ENCODE data around the gene KHK.
"Not testable (repeated sequence)": the region's sequence is repeated elsewhere in the genome, so short reads cannot be mapped to it uniquely, and the experiment has no call there.

Gene KHK

DNA sequence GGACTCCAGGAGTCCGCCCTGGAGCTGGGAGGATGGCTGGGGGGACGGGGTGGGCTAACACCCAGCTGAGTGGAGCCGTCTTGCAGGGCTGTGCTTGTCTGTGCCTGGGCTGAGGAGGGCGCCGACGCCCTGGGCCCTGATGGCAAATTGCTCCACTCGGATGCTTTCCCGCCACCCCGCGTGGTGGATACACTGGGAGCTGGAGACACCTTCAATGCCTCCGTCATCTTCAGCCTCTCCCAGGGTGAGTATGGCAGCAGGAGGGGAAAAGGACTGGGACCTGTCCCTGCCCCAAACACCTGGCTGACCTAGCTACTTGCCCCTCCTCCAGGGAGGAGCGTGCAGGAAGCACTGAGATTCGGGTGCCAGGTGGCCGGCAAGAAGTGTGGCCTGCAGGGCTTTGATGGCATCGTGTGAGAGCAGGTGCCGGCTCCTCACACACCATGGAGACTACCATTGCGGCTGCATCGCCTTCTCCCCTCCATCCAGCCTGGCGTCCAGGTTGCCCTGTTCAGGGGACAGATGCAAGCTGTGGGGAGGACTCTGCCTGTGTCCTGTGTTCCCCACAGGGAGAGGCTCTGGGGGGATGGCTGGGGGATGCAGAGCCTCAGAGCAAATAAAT, 12.9 kb downstream of the KHK start:
- DNase-seq = no peak

DNA sequence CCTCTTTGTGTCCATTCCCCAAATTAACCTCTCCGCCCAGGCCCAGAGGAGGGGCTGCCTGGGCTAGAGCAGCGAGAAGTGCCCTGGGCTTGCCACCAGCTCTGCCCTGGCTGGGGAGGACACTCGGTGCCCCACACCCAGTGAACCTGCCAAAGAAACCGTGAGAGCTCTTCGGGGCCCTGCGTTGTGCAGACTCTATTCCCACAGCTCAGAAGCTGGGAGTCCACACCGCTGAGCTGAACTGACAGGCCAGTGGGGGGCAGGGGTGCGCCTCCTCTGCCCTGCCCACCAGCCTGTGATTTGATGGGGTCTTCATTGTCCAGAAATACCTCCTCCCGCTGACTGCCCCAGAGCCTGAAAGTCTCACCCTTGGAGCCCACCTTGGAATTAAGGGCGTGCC, 13.5 kb downstream of the KHK start:
- DNase-seq = no peak

DNA sequence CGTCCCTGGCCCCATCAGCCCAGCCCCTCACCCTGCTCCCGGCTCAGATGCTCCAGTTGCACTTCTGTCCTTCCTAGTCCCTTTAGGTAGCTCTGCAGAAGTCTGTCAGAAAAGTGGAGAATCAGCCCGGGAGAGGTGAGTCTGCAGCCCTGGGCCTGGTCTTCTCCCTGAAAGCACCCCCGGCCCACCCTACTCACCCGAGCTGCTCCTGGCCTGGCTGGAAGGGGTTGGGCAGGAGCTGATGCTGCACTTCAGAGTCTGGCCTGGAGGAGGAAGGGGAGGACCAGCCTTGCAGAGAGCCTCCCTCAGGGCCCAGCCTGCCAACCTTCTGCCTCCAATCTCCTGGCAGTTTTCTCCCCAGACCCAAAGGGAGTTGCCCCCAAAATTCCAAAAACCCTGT, 15.8 kb downstream of the KHK start:
- DNase-seq = no peak

DNA sequence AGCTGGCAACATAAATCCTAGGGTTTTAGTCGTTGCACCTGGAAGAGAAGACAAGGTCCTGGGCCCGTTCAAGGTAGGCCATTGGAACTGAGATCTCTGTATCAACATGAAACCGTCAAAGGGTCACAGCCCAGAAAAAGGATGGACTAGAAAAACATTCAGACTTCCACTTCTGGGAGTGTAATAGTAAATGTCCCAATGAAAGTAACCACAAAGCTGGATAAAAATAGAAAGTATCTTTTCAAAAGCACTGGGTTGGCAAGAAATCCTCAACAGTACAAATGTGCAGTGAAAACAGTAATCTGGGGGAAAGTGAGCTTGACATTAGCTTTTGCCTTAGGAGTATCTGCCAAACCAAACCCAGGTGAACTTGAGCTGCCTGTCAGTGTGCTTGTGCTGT, 19.4 kb downstream of the KHK start:
- no peak for DNase-seq

DNA sequence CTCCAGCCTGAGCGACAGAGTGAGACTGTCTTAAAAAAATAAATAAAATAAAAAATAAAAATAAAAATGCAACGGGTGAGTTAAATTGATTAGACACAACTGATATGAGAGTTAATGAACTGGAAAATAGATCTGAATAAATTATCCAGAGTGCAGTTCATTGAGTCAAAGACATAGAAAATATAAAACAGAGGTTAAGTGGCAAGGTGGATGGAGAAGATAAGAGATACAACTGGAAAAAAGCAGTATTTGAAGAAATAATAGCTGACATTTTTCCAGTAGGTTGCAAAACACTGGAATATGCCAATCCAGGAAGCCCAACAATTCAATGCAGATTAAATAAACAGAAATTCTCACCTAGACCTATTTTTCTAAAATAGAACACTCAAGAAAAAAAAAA, 21.6 kb downstream of the KHK start:
- no peak for DNase-seq

DNA sequence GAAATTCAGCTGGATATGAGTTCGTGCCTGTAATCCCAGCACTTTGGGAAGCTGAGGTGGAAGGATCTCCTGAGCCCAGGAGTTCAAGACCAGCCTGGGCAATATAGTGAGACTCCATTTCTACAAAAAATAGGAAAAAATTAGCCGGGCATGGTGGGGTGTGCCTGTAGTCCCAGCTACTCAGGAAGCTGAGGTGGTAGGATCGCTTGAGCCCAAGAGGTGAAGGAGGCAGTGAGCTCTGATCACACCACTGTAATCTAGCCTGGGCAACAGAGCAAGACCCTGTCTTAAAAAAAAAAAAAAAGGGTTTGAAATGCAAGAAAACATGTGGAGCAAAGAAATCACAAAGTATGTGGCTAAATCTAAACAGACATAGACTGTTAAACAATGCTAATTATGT, 22.5 kb downstream of the KHK start:
- no peak for DNase-seq

DNA sequence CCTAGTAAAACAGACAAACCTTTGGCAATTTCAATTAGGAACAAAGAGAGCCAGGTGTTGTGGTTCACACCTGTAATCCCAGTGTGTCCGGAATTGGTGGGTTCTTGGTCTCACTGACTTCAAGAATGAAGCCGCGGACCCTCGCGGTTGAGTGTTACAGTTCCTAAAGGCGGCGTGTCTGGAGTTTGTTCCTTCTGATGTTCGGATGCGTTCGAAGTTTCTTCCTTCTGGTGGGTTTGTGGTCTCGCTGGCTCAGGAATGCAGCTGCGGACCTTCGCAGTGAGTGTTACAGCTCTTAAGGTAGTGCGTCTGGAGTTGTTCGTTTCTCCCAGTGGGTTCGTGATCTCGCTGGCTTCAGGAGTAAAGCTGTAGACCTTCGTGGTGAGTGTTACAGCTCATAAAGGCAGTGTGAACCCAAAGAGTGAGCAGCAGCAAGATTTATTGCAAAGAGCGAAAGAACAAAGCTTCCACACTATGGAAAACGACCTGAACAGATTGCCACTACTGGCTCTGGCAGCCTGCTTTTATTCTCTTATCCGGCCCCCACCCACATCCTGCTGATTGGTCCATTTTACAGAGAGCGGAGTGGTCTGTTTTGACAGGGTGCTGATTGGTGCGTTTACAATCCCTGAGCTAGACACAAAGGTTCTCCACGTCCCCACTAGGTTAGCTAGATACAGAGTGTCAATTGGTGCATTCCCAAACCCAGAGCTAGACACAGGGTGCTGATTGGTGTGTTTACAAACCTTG, 24.2 kb downstream of the KHK start:
- DNase-seq = not testable (repeated sequence)

DNA sequence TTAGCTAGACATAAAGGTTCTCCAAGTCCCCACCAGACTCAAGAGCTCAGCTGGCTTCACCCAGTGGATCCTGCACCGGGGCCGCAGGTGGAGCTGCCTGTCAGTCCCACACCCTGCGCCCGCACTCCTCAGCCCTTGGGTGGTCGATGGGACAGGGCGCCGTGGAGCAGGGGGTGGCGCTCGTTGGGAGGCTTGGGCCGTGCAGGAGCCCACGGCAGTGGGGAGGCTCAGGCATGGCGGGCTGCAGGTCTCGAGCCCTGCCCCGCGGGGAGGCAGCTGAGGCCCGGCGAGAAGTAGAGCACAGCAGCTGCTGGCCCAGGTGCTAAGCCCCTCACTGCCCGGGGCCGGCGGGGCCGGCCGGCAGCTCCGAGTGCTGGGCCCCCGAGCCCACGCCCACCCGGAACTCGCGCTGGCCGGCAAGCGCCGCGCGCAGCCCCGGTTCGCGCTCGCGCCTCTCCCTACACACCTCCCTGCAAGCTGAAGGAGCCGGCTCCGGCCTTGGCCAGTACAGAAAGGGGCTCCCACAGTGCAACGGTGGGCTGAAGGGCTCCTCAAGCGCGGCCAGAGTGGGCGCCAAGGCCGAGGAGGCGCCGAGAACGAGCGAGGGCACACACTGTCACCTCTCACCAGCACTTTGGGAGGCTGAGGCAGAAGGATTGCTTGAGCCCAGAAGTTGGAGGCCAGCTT, 25.0 kb downstream of the KHK start:
- DNase-seq = not testable (repeated sequence)

DNA sequence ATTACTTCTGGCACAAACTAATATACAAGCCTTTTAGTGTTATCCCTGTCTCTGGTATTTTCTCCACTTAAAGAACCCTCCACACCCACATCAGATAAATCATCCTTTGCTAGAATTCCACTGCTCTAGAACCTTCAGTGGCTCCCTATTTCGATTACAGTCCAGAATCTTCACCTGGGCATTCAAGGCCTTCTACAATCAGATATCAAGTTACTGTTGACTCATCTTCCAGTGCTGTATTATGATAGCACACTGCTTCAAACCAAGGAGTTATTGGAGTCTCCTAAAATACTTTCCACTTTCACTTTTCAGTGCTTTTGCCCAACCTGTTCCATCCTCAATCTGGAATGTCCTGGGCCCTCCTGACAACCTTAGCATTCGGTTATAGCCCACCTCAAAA, 28.9 kb downstream of the KHK start:
- no peak for DNase-seq

DNA sequence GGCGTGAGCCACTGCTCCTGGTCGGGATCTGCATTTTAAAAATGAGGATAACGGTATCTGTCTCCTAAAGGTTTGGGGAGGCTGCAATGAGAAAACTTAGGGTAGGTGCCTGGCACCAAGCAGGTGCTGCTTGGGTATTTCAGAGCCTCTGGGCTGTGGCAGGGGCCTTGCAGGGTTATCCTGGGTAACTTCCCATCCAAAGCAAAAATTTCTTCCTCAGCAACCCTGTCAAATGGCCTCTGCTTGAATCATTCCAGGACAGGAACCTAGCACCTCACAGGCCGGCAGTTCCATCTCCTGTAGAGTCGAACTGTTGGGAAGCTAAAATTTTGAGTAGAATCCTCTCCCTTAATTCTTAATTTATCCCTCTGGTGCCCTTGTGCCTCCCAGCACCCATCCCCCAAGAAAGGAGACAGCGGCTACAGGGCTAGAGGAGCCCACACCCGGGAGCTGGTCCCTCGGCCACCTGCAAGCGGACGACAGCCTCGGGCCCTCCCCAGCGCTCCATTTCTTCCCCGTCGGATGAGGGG, 31.5 kb downstream of the KHK start:
- DNase-seq = no peak

DNA sequence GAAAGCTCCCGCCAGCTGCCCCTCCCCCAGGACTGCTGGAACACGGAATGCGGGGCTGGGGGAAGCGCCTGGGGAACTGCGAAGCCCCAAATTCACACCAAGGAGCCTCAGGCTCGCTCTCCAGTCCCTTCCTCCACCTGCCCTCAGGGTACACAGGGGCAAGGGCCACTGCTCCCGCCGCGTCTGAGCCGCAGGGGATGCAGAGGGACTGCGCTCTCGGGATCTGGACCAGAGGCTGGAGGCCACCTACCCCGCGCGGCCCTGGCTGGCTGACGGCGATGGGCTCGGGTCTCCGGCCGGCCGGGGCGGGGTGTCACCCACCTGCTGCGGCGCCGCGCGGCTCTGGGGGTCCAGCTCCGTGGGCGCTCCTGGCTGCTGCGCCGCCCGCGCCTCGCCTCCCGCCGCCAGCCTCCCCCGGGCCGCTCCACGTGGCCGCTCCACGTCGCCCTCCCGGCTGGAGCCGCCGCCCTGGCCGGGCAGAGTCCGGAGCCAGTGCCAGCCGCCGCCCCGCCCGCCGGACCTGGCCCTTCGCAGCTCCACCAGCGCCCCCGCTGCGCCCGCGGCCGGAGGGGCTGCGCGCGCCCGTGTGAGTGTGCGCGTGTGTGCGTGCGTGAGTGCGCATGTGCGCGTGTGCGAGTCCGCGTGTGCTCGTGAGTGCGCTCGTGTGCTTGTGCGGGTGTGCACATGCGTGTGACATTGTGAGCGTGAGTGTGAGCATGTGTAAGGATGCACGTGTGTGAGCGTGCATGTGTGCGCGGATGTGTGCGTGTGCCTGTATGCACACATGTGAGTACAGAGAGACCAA, 32.2 kb downstream of the KHK start, which contains the start of gene CGREF1:
Gene CGREF1, minus strand, starts transcription at position 604 of the 805 bp plus-strand sequence. CDS start 14,762 bp downstream, outside the sequence.
- peak; percentile 42 for DNase-seq

DNA sequence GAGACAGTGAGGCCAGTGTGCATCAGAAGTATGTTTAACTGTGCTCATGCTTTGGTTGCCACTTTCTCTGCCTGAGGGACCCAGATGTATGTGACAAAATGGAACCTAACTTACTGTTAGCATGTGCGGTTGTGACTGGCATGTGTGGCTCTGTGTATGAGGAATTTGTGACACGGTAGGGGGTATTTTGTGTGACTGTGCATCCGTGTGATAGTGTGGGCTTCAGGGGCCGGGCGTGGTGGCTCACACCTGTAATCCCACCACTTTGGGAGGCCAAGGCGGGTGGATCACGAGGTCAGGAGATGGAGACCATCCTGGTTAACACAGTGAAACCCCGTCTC, 32.7 kb downstream of the KHK start:
- DNase-seq = not testable (repeated sequence)

DNA sequence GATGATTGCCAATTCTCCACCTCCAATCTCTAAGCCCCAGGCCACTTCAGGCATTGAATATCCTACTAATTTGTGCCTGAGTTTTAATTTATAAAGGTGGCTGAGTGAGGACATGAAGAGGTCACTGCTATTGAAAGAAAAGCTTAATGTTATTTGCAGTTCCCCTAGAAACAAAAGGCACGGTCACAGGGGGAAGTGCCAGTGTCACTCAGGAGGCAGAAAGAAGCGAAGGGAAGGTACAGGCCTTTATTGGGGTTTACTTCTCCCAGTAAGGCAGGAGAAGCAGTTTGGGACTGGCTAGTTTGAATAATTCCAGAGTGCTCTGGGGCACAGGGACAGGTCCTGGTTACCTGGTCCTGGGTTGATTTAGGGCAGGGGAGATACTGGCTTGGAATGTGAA, 35.3 kb downstream of the KHK start:
- no peak for DNase-seq

DNA sequence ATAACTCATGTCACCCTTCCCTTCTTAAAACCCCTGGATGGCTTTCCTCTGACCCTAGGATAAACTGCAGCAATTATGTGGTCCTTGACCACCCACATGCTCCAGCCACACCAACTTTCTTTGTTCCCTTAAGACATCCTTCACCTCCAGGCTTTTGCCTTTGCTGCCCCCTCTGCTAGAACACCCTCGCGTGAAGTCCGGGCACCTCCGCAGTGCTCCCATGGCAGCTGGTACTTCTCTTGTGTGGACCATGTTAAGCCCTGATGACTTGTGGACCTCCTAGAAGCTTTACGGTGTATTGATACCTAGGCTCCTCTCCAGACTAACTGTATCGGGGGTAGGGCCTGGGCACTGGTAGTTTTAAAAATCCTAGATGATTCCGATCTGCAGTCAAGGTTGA, 36.2 kb downstream of the KHK start:
- no peak for DNase-seq

DNA sequence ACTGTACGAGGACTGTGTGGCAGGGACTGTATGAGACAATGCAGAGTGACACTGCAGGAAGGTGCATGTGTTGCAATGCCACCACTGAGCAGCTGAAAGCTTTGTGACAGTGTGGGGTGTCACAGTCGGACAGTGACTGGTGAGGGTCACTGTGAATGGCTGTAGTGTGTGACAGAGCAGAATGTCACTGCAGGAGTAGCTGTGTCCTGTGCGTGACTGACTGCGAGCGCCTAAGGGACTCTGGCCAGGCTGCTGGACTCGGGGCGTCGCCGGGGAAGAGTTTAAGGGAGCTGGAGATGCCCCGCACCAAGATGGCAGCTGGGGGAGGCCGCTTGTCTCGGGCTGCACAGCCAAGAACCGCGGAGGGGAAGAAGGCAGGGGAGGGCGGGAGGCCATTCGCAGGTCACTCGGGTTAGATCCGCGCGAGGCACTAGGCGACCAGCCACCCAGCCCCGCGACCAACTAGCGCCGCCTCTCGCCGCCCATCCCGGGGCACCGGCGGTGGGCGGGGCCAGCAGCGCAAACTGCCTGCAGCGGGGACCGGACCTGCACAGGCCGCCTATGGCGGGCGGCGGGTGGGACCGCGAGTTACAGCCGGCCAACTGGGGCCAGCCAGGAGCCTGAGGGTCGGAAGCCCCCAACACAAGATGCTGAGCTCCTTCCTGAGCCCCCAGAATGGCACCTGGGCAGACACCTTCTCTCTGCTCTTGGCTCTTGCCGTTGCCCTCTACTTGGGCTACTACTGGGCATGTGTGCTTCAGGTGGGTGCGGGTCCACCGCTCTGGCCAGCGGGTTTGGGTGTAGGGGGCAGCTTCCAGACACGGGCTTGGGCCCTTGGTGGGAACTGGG, 37.0 kb downstream of the KHK start, which contains the start of gene ABHD1:
Gene ABHD1, plus strand, starts transcription at position 514 of the 849 bp plus-strand sequence. Its CDS starts 134 bp downstream, at position 648.
- DNase-seq = peak; percentile 8

DNA sequence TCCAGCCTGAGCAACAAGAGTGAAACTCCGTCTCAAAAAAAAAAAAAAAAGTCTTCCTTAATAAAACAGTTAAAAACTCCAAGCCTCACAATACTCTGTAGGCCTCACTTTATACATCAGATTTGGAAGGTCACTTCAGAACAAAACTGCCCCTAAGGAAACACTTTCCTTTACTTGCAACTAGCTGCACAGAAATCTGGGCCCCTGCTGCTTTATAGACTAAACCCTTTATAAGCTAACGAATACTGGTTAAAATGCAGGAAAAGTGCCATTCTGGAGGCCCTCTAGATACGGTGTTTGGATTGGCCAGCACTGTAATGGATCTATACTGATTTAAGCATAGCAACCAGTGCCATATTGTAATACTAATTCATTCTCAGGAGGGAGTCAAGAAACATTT, 38.5 kb downstream of the KHK start:
- no peak for DNase-seq

DNA sequence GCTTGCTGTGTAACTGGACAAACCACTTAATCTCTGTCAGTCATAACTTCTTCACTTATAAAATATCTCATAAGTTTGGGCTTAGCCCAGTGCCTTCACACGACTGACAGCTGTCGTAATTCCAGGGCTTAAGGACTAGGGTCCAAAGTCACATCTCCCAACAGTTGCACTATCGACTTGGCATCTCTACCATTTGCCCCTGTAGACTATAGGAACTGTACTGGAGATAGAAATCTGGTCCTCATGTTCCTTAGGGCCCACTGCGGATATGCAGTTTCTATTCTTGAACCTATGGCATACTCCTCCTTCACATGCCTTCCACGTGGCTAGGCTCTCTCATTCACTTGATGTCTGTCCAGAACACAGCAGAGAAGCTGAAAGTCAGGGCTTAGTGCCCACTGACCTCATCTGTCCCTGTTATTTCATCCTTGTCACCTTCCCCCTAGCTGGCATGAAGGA, 39.7 kb downstream of the KHK start:
- DNase-seq = no peak

DNA sequence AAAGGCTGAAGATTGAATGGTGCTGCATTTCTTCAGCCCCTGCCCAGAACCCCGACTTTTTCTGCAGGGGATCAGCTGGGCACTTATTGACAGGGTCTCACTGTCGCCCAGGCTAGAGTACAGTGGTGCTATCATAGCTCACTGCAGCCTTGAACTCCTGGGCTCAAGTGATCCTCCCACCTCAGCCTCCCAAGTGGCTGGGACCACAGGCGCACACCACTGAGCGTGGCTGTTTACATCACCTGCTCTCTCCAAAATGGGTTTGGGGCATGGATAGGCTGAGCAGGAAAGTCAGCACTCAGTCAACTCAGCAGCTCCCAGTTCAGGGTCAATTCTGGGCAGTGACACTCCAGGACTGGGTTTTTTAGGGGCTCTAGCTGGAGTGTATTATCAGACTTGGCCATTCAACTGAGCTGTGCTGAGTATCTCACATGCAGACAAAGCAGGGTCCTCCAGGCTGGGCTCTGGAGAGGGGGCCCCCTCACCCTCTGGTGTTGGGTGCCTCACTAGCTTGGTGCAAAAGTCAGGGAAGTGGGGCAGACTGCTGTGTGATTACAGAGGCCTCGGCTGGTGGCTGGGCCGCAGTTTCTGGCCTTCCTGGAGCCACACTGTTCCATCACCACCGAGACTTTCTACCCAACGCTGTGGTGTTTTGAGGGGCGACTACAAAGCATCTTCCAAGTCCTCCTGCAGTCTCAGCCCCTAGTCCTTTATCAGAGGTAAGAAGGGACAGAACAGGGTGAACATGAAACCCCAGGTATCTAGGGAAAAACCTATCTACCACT, 41.5 kb downstream of the KHK start:
- no peak for DNase-seq

DNA sequence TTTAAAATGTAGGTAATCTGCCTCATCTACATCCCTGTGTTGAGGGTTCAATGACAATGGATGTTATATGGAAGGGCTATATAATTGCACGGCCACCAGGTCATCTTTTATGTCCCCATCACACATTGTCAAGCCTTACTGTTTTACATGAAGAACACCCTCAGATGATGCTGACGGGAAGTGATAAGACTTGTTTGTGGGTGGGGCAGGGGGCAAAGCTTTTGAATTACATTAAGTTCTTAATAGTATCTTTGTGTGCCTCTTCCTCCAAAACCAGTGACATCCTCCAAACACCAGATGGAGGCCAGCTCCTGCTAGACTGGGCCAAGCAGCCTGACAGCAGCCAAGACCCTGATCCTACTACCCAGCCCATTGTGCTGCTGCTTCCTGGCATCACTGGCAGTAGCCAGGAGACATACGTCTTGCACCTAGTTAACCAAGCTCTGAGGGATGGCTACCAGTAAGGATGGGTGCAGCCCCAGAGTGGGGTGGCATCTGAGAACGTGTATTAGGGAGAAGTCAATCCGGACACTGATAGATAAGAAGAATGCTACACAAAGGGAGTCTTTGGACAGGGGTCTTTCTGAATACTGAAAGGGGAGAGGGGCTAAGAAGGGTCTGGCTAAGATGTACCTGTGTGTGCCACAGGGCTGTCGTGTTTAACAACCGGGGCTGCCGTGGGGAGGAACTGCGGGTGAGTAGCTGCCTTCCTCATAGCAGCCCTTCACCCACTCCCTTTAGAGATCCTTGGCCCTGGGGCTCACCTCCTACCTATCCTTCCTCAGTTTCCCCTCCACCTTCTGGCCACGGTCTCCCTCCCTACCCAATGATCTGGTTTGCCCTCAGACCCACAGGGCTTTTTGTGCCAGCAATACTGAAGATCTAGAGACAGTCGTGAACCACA, 42.3 kb downstream of the KHK start:
- no peak for DNase-seq

DNA sequence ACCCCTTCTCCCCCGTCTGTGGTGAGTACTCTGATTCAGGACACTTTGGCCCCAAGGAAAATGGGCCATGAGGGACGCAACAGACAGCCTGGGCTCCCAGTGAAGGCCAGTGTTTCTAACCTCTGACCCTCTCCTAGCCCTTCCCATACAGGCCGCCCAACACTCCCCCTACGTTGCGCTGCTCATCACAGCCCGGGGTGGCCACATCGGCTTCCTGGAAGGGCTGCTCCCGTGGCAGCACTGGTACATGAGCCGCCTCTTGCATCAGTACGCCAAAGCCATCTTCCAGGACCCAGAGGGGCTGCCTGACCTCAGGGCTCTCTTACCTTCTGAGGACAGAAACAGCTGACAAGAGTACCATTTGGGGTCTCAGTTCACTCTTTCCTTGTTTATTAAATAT, 43.8 kb downstream of the KHK start:
- no peak for DNase-seq
